GM10266 (cell line): ENCODE data around the gene WNK4.

Experiments used
- DNase-seq: peaks from one replicate; pipeline ENCODE4 v3.0.0; 2012; ENCODE audit errors: extremely low spot score
- CTCF ChIP-seq: IDR thresholded peaks from 2 replicates; pipeline ENCODE4 v1.5.1; 2012; ENCODE audit warnings: mild to moderate bottlenecking, low read depth; ENCODE audit not compliant: control insufficient read depth, insufficient read depth; ENCODE audit errors: missing control alignments

WNK4 gene

GRCh38 chr17:42791948-42792347, 11.5 kb downstream of the WNK4 start:
- DNase-seq: no peak
- no peak for TF ChIP-seq CTCF

GRCh38 chr17:42792545-42792944, 12.1 kb downstream of the WNK4 start:
- DNase-seq: no peak
- TF ChIP-seq CTCF: no peak

- no peak for TF ChIP-seq CTCF
- no peak for DNase-seq
Measured at GRCh38 chr17:42795061-42795460, 14.7 kb downstream of the WNK4 start.

GRCh38 chr17:42795465-42795864, 15.1 kb downstream of the WNK4 start:
- TF ChIP-seq CTCF: no peak
- no peak for DNase-seq

- no peak for DNase-seq
- no peak for TF ChIP-seq CTCF
Measured at GRCh38 chr17:42796066-42796758, 15.8 kb downstream of the WNK4 start.

- DNase-seq: no peak
- no peak for TF ChIP-seq CTCF
Measured at GRCh38 chr17:42797067-42798007, 16.9 kb downstream of the WNK4 start.

GRCh38 chr17:42798011-42798382, 17.6 kb downstream of the WNK4 start:
- DNase-seq: no peak

More at GRCh38 chr17:42798011-42798382, 17.6 kb downstream of the WNK4 start:
- no peak for TF ChIP-seq CTCF
